K562 (cell line): Measurements from ENCODE around the gene USP2. TPM values are rescaled to one million over a fixed set of nuclear protein-coding genes. Genes with fewer than 3 reads are reported as not detected.

Experiments
- BRF1 ChIP-seq: IDR thresholded peaks from 3 replicates; pipeline ENCODE4 v1.6.1; 2011; ENCODE audit warnings: borderline replicate concordance, mild to moderate bottlenecking; ENCODE audit not compliant: insufficient read length; ENCODE audit errors: extremely low read depth
- HDAC1 ChIP-seq, 2 experiments: fragments of 450-650 bp; IDR thresholded peaks; 2 replicates each; pipeline ENCODE4 v1.6.1; 2016 to 2017; ENCODE audit warnings: inconsistent platforms in 1 of 2, mild to moderate bottlenecking in 1 of 2, moderate library complexity in 1 of 2
- MLLT1 ChIP-seq, 2 experiments: fragments of 450-650 bp; IDR thresholded peaks; 2 replicates each; pipeline ENCODE4 v1.6.1; 2016
- NONO ChIP-seq, 2 experiments: fragments of 200-400 bp in 1 of 2; fragments of 450-650 bp in 1 of 2; formaldehyde crosslinking in 1 of 2; IDR thresholded peaks; 2 replicates each; pipeline ENCODE4 v1.6.1; 2017; ENCODE audit warnings: low read depth in 2 of 2, mild to moderate bottlenecking in 2 of 2, moderate library complexity in 2 of 2, low read length in 1 of 2
- PHF20 ChIP-seq: fragments of 450-650 bp; IDR thresholded peaks from 2 replicates; pipeline ENCODE4 v1.6.1; 2018; ENCODE audit not compliant: partially characterized antibody
- RAD51 ChIP-seq: fragments of 450-650 bp; IDR thresholded peaks from 2 replicates; pipeline ENCODE4 v1.7.1; 2016; ENCODE audit warnings: low read depth, mild to moderate bottlenecking, borderline replicate concordance
- SMARCC2 ChIP-seq: fragments of 450-650 bp; IDR thresholded peaks from 2 replicates; pipeline ENCODE4 v1.6.1; 2017; ENCODE audit warnings: antibody characterized with exemption, moderate library complexity, mild to moderate bottlenecking, low read depth
- TCF7L2 ChIP-seq: fragments of 150-350 bp; IDR thresholded peaks from 2 replicates; pipeline ENCODE4 v1.6.1; 2016; ENCODE audit warnings: low read depth, mild to moderate bottlenecking, low read length, moderate library complexity
- ZNF12 ChIP-seq: sonication (generic); formaldehyde crosslinking; IDR thresholded peaks from 2 replicates; pipeline ENCODE4 v1.4.0; 2020; ENCODE audit warnings: mild to moderate bottlenecking, missing genetic modification reagents
- ZNF263 ChIP-seq: sonication (generic); formaldehyde crosslinking; IDR thresholded peaks from 2 replicates; pipeline ENCODE4 v1.8.0; 2022; ENCODE audit warnings: mild to moderate bottlenecking, missing genetic modification reagents, borderline replicate concordance
- ZNF280A ChIP-seq: fragments of 450-650 bp; IDR thresholded peaks from 2 replicates; pipeline ENCODE4 v1.6.1; 2018; ENCODE audit warnings: mild to moderate bottlenecking, low read depth; ENCODE audit not compliant: partially characterized antibody
- ZNF583 ChIP-seq: fragments of 250-450 bp; sonication (Bioruptor Pico); IDR thresholded peaks from 2 replicates; pipeline ENCODE4 v1.4.0; 2020
- ZNF79 ChIP-seq: fragments of 250-450 bp; sonication (Bioruptor Pico); IDR thresholded peaks from 2 replicates; pipeline ENCODE4 v1.4.0; 2020; ENCODE audit warnings: low read depth, mild to moderate bottlenecking, moderate library complexity
- polyA plus RNA-seq, 8 experiments: library from polyadenylated mRNA; depleted of rRNA in 4 of 8; stranded (reverse) in 5 of 8; unstranded in 3 of 8; fragments of >200 nt; fragmentation: Nextera tagmentation in 2 of 8; fragmentation: Illumina TruSeq in 1 of 8; extraction: Ambion mirVana in 2 of 8; extraction: Trizol in 1 of 8; gene quantifications; 2 replicates each; pipeline versions ENCODE4 v1.2.1 to v1.2.3, GENCODE V29; 2011 to 2014; ENCODE audit warnings: inconsistent platforms in 1 of 8, missing spikeins in 1 of 8
- total RNA-seq, 7 experiments: library from RNA; depleted of rRNA in 6 of 7; stranded (reverse); fragments of >200 nt in 6 of 7; fragmentation: Illumina TruSeq in 2 of 7; extraction: Trizol in 2 of 7; gene quantifications; 2 replicates each; pipeline versions ENCODE4 v1.2.1 to v1.2.3, GENCODE V29; 2011 to 2021; ENCODE audit warnings: low replicate concordance in 1 of 7
- TF ChIP-seq, protein P1 (sequence below), 2 experiments: fragments of 450-650 bp; conservative IDR thresholded peaks; 2 replicates each; pipeline ENCODE4 v1.6.1; 2017; ENCODE audit warnings: mild to moderate bottlenecking in 2 of 2, moderate library complexity in 2 of 2
- TF ChIP-seq, protein P2 (sequence below): fragments of 450-650 bp; formaldehyde crosslinking; IDR thresholded peaks from 2 replicates; pipeline ENCODE4 v1.4.0; 2020; ENCODE audit warnings: mild to moderate bottlenecking, mixed read lengths

The USP2 gene
- total and polyA plus RNA-seq, 9 of the 15 experiments (the other 6 are each of a cell fraction or from before 2014, with no cell fraction given) = 2.8 to 16.9 (median 3.9) TPM

GRCh38 chr11:119381181-119381988, at the start of gene USP2 (continued):
- peak in 1 of 2 experiments; percentile 15; a peak in 1 of 4 replicates for TF ChIP-seq MLLT1 (IDR thresholded peaks at IDR 0.05)
- no peak for TF ChIP-seq ZNF583 (CRISPR knock-in tag)
- peak; percentile 53; the same call in 1 of the 2 replicates for TF ChIP-seq RAD51
- TF ChIP-seq SMARCC2 = no peak
- peak; percentile 15 for TF ChIP-seq PHF20
- TF ChIP-seq, protein P1, sequence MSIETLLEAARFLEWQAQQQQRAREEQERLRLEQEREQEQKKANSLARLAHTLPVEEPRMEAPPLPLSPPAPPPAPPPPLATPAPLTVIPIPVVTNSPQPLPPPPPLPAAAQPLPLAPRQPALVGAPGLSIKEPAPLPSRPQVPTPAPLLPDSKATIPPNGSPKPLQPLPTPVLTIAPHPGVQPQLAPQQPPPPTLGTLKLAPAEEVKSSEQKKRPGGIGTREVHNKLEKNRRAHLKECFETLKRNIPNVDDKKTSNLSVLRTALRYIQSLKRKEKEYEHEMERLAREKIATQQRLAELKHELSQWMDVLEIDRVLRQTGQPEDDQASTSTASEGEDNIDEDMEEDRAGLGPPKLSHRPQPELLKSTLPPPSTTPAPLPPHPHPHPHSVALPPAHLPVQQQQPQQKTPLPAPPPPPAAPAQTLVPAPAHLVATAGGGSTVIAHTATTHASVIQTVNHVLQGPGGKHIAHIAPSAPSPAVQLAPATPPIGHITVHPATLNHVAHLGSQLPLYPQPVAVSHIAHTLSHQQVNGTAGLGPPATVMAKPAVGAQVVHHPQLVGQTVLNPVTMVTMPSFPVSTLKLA (conservative IDR thresholded peaks at IDR 0.05) = peak; percentile 100
- TF ChIP-seq ZNF280A = no peak
- TF ChIP-seq BRF1 = no peak
- 0 out of 2 replicates have a peak, but pooled peaks have one; percentile 15 for TF ChIP-seq TCF7L2
- TF ChIP-seq ZNF12 (CRISPR knock-in tag) = no peak
- TF ChIP-seq NONO (IDR thresholded peaks at IDR 0.05; ENCODE audit: low read depth in 2 of 2, low read length in 1 of 2) = peak in 1 of 2 experiments; percentile 60; a peak in 1 of 4 replicates
- TF ChIP-seq ZNF79 = no peak
- peak; percentile 48 for TF ChIP-seq ZNF263
- peak; percentile 99 to 100 for TF ChIP-seq HDAC1 (IDR thresholded peaks at IDR 0.05)
- TF ChIP-seq, protein P2, sequence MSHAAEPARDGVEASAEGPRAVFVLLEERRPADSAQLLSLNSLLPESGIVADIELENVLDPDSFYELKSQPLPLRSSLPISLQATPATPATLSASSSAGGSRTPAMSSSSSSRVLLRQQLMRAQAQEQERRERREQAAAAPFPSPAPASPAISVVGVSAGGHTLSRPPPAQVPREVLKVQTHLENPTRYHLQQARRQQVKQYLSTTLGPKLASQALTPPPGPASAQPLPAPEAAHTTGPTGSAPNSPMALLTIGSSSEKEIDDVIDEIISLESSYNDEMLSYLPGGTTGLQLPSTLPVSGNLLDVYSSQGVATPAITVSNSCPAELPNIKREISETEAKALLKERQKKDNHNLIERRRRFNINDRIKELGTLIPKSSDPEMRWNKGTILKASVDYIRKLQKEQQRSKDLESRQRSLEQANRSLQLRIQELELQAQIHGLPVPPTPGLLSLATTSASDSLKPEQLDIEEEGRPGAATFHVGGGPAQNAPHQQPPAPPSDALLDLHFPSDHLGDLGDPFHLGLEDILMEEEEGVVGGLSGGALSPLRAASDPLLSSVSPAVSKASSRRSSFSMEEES = no peak
